HG03159 (cell line): Measurements from ENCODE around the gene P3H2.
"Not testable (repeated sequence)": the region's sequence is repeated elsewhere in the genome, so short reads cannot be mapped to it uniquely, and the experiment has no call there.

Source experiments
- ATAC-seq: cut with Tn5 transposase; IDR thresholded peaks from one replicate; pipeline ENCODE4 v1.9.1; 2021; ENCODE audit warnings: mild to moderate bottlenecking, moderate library complexity; ENCODE audit not compliant: unreplicated experiment

The P3H2 gene

GRCh38 chr3:190120269-190121060, at the start of gene P3H2:
TSS of gene P3H2 (minus strand) at chr3:190120897. CDS start at chr3:190120731, 166 bp downstream.
- ATAC-seq: peak; percentile 75

GRCh38 chr3:190169877-190170276, 49.2 kb upstream of the P3H2 start:
- ATAC-seq: peak; percentile 80

- no peak for ATAC-seq
These were observed 48.5 kb upstream of the P3H2 start for GRCh38 chr3:190169243-190169642.

- no peak for ATAC-seq
These were observed 47.4 kb upstream of the P3H2 start for GRCh38 chr3:190167936-190168680.

DNA sequence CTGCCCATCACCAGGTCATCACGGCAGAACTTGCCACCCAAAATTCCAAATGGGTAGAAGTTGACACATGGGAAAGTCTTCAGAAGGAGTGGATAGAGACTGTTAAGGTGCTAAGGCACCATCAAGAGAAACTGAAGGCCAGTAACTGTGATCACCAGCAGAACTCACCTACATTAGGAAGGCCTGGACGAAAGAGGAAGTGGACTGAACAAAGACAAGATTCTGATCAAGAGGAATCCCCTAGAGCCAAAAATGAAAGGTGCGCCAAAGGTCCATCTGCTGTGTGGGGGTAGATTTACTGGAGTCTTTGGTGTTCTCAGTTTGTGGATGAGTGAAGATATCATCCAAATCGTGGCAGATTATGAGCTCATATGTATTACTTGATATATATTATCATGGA, 46.3 kb upstream of the P3H2 start:
- ATAC-seq: no peak

DNA sequence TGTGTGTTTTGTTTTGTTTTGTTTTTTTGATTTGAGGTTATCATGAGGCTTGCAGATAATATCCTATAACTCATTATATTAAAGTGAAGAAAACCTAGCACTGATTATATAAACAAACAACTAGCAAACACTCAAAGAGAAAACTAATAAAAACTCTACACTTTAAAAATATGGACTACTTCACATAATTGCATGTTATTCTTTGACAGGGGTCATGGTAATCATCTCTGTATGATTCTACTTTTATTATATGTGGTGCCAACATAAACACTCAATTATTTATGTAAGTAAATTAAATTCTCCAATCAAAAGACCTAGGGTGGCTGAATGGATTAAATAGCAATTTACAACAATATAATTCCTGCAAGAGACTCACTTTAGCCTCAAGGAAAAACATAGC, 44.6 kb upstream of the P3H2 start:
- no peak for ATAC-seq

DNA sequence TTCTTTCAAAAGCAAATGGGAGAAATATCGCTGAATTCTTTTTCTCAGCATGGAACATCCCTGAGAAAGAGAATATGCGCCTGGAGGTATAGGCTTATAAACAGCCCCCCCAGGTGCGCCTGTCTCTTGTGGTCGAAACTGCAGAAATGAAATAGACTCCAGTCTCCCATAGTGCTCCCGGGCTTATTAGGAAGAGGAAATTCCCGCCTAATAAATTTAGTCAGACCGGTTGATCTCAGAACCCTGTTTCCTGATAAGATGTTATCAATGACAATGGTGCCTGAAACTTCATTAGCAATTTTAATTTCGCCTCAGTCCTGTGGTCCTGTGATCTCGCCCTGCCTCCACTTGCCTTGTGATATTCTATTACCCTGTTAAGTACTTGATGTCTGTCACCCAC, 41.3 kb upstream of the P3H2 start:
- not testable (repeated sequence) for ATAC-seq

DNA sequence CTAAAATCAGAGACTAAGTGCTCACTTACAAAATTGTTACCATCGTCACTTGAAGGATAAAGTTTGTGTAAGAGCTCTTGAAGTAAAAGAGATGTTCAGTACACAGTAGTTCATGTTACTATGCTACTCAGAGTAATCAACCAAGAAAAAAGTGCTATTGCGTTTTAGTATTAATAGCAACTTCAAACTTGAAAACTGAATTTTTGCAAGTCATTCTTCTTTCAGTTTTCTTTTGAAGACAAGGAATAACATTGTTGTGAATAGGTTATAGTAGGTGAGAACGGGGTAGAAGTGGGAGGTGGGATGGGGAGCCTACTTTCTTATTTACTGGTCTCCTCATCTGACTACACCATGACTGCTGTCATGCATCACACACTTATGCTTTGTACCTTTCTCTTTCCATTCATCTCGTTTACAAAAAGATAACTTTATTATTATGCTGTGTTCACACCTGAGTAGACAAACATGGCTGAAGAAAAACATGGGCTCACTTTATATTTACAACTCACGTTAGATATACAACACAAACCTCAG, 39.3 kb upstream of the P3H2 start:
- no peak for ATAC-seq

- ATAC-seq: no peak
These were observed 37.6 kb upstream of the P3H2 start for GRCh38 chr3:190158261-190158660.

- ATAC-seq: no peak
These were observed 35.1 kb upstream of the P3H2 start for GRCh38 chr3:190155752-190156151.

DNA sequence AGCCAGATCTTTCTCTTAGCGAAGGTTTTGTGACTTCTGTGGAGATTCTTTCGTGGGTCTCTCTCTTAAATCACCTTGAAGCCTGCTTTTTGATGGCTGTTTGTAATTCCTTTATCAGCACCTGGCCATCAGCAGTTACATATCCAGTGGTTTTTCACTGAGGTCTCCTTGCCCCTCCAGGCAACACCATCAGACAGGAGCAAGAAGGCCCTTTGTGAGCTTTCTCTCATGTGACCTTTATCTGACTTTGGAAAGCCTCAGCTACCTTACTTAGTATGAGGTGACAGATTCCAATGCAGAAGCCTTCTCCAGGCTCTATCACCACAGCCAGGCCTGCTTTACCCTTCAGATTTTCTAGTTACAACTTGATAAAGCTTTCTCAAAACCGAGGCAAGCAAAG, 30.0 kb upstream of the P3H2 start:
- ATAC-seq: no peak

DNA sequence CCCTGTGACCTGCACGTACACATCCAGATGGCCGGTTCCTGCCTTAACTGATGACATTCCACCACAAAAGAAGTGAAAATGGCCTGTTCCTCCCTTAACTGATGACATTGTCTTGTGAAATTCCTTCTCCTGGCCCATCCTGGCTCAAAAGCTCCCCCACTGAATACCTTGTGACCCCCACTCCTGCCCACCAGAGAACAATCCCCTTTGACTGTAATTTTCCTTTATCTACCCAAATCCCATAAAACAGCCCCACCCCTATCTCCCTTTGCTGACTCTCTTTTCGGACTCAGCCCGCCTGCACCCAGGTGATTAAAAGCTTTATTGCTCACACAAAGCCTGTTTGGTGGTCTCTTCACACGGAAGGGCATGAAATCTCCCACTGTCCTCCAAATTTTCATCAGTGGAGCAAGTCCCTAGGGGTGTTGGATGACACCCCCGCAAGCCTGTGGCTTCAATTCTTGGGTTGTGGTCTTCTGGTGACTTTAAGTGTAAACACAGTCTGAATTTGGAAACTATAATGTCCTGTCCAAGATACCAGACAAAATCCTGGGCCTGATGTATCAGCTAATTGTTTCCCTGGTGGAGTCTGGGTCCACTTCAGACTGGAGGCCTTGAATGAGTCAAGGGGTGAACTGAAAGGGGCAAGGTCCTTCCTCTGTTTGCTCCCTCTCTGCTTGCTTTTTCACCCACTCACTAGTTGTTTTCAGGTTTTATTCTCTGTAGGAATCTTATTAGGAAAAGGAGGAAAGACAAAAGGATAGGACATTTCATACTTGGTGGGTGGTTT, 29.3 kb upstream of the P3H2 start:
- not testable (repeated sequence) for ATAC-seq

DNA sequence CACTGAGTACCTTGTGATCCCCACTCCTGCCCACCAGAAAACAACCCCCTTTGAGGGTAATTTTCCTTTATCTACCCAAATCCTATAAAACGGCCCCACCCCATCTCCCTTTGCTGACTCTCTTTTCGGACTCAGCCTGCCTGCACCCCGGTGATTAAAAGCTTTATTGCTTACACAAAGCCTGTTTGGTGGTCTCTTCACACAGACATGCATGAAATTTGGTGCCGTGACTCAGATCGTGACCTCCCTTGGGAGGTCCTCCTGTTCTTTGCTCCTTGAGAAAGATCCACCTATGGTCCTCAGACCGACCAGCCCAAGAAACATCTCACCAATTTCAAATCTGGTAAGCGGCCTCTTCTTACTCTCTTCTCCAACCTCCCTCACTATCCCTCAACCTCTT, 24.1 kb upstream of the P3H2 start:
- not testable (repeated sequence) for ATAC-seq

DNA sequence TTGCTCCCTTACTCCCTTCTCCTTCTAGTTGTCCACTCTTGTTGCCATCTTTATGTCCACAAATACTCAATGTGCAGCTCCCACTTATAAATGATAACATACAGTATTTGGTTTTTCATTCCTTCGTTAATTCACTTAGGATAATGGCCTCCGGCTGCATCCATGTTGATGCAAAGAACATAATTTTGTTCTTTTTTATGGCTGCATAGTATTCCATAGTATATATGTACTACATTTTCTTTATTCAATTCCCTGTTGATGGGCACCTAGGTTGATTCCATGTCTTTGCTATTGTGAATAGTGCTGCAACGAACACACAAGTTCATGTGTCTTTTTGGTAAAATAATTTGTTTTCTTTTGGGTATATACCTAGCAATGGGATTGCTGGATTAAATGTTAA, 21.3 kb upstream of the P3H2 start:
- no peak for ATAC-seq

GRCh38 chr3:190139365-190139764, 18.7 kb upstream of the P3H2 start:
- ATAC-seq: no peak

- no peak for ATAC-seq
These were observed 11.7 kb upstream of the P3H2 start for GRCh38 chr3:190132371-190132770.

- no peak for ATAC-seq
These were observed 10.6 kb upstream of the P3H2 start for GRCh38 chr3:190131329-190131728.

GRCh38 chr3:190130696-190131095, 10.0 kb upstream of the P3H2 start:
- no peak for ATAC-seq

DNA sequence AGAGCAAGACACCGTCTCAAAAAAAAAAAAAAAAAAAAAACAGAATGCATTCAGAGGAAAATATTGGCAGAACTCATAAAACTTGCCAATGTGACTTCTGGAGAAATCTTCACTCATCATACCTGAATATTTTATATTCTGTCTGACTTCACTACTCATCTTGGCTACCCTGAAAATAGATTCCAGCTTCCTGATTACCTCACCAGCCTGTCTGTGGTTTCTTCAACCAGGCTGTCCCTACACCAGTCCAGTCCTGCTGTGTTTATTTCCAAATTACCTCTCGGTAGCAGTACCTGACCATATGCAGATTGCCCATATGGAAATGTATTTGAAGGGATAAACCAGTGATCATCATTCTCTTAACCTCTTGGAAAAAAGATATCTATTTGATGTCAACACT, 9.3 kb upstream of the P3H2 start:
- ATAC-seq: no peak

DNA sequence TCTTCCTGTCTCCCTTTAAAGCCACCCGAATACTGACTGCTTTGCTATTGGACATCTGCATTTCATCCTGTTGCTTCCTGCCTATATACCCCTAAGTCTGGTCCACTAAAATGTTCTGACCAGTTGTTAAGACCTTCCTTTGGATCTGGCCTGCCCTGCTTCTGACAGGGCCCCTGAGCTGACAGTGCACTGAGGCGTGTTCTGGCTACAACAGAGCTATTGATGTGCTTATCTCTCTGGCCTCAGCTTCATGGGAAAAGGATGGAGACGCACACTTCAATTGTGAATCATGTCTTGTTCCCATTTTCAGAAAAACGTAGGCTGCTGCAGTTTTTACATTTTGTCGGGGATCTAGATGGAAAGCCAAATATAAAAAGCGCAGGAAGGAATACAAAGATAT, 7.1 kb upstream of the P3H2 start:
- ATAC-seq: no peak

GRCh38 chr3:190127195-190127594, 6.5 kb upstream of the P3H2 start:
- ATAC-seq: no peak
